ENCODE measurements around the gene TSPAN18. TPM values are rescaled to one million over a fixed set of nuclear protein-coding genes. Genes with fewer than 3 reads are reported as not detected.

Gene TSPAN18
- total RNA-seq, 1 donor from 2014 or later = 52.8 TPM

GRCh38 chr11:44695169-44695833 is 31.5 kb upstream of the TSPAN18 start:
- Mint-ChIP-seq H3K36me3 (no peaks in the 10 kb centered on the region), H3K4me3 (no peak overlapping the region), H3K27ac (no peak overlapping the region), H3K27me3 (peaks cover 11% of the 10 kb centered on the region), H3K4me1 (ENCODE audit: unreplicated experiment) (peaks cover 11% of the 10 kb centered on the region), H3K9me3 (no peaks in the 10 kb centered on the region)
- no peak for DNase-seq (ENCODE audit: extremely low spot score, unreplicated experiment)
- TF ChIP-seq, protein P1, sequence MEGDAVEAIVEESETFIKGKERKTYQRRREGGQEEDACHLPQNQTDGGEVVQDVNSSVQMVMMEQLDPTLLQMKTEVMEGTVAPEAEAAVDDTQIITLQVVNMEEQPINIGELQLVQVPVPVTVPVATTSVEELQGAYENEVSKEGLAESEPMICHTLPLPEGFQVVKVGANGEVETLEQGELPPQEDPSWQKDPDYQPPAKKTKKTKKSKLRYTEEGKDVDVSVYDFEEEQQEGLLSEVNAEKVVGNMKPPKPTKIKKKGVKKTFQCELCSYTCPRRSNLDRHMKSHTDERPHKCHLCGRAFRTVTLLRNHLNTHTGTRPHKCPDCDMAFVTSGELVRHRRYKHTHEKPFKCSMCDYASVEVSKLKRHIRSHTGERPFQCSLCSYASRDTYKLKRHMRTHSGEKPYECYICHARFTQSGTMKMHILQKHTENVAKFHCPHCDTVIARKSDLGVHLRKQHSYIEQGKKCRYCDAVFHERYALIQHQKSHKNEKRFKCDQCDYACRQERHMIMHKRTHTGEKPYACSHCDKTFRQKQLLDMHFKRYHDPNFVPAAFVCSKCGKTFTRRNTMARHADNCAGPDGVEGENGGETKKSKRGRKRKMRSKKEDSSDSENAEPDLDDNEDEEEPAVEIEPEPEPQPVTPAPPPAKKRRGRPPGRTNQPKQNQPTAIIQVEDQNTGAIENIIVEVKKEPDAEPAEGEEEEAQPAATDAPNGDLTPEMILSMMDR (conservative IDR thresholded peaks at IDR 0.05) = no peak

GRCh38 chr11:44698252-44698912 is 28.4 kb upstream of the TSPAN18 start:
- Mint-ChIP-seq H3K27me3 (peaks cover 16% of the 10 kb centered on the region), H3K36me3 (no peaks in the 10 kb centered on the region), H3K4me1 (ENCODE audit: unreplicated experiment) (peaks cover 13% of the 10 kb centered on the region), H3K4me3 (no peak overlapping the region), H3K9me3 (no peaks in the 10 kb centered on the region), H3K27ac (no peak overlapping the region)
- no peak for DNase-seq (ENCODE audit: extremely low spot score, unreplicated experiment)
- TF ChIP-seq, protein P1 (conservative IDR thresholded peaks at IDR 0.05) = no peak

DNA sequence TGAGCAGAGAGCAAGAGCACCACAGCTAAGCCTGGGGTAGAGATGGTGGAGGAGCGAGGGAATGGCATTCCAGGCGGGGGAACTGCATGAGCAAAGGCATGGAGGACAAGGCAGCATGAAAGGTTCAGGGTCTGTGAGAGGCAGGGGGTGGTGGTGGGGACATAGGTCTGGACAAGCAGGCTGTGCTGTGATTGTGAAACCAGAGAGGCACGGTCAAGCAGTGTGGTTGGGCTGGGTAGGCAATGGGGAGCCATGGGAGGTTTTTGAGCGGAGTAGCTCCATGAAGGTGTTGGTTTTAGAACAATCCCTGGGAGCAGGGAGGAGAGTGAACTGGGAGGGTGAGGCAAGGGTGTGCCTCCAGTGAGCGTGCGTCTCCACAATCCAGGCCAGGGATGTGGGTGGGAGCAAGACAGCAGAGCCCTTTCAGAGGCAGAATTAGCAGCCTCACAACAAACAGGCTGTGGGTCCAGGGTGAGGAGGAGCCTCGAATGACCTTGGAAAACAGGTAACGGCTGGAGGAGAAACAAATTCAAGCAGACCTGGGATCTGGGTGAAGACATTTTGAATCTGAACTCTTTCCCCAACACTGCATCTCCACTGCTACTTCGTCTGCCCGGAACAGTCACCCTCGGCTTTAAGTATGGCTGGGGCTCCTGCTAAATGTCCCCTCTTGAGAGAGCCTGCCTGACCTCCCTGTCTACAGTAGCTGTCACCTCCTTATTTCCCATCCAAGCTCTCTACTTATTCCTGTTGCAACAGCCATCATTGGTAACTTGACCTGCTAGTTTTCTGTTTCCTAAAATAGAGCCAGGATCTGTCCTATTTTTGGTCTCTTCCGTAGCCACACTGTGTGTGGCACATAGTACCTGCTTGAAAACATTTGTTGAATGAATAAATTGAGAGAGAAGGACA is 27.0 kb upstream of the TSPAN18 start:
- peaks cover 10% of the 10 kb centered on the region for H3K4me1 Mint-ChIP-seq (ENCODE audit: unreplicated experiment)
- TF ChIP-seq, protein P1 (conservative IDR thresholded peaks at IDR 0.05) = no peak

GRCh38 chr11:44701276-44701675 is 25.5 kb upstream of the TSPAN18 start:
- no peak for DNase-seq (ENCODE audit: extremely low spot score, unreplicated experiment)
- H3K27ac Mint-ChIP-seq = no peak overlapping the region
- H3K4me1 Mint-ChIP-seq (ENCODE audit: unreplicated experiment) = peaks cover 7% of the 10 kb centered on the region
- peaks cover 4% of the 10 kb centered on the region for H3K9me3 Mint-ChIP-seq
- H3K36me3 Mint-ChIP-seq = no peaks in the 10 kb centered on the region
- no peak overlapping the region for H3K4me3 Mint-ChIP-seq
- TF ChIP-seq, protein P1 (conservative IDR thresholded peaks at IDR 0.05) = no peak
- H3K27me3 Mint-ChIP-seq = peaks cover 16% of the 10 kb centered on the region

More for the DNA sequence above, 27.0 kb upstream of the TSPAN18 start:
- H3K36me3 Mint-ChIP-seq = no peaks in the 10 kb centered on the region
- DNase-seq (ENCODE audit: extremely low spot score, unreplicated experiment) = no peak
- H3K9me3 Mint-ChIP-seq = peaks cover 4% of the 10 kb centered on the region
- no peak overlapping the region for H3K4me3 Mint-ChIP-seq
- no peak overlapping the region for H3K27ac Mint-ChIP-seq
- peaks cover 16% of the 10 kb centered on the region for H3K27me3 Mint-ChIP-seq

GRCh38 chr11:44702889-44703288 is 23.9 kb upstream of the TSPAN18 start:
- no peak for DNase-seq (ENCODE audit: extremely low spot score, unreplicated experiment)
- Mint-ChIP-seq H3K4me1 (ENCODE audit: unreplicated experiment) (peaks cover 7% of the 10 kb centered on the region), H3K27me3 (peaks cover 16% of the 10 kb centered on the region), H3K36me3 (no peaks in the 10 kb centered on the region), H3K9me3 (peaks cover 4% of the 10 kb centered on the region), H3K4me3 (no peak overlapping the region), H3K27ac (no peak overlapping the region)
- TF ChIP-seq, protein P1 (conservative IDR thresholded peaks at IDR 0.05) = no peak

Measured in type B pancreatic cell (in vitro differentiated cells).